Measurements from ENCODE around the gene PES1.

PES1 gene

GRCh38 chr22:30531651-30532608, 59.8 kb downstream of the PES1 start:
- H3K4me3 ChIP-seq (ENCODE audit: extremely low read depth, insufficient read depth, low read length, poor library complexity, severe bottlenecking) = no peak overlapping the region
- WGBS, 2 experiments (ENCODE audit: insufficient coverage in 2 of 2) = 88 to 90% methylated on average over 13 to 16 of the region's 17 CpGs
- no peaks in the 10 kb centered on the region for H3K9me3 ChIP-seq (ENCODE audit: control insufficient read depth, low read length)
- H3K36me3 ChIP-seq (ENCODE audit: control insufficient read depth, insufficient read depth, low read length) = no peaks in the 10 kb centered on the region
- no peaks in the 10 kb centered on the region for H3K4me1 ChIP-seq (ENCODE audit: control insufficient read depth, insufficient read depth, low read length, poor library complexity, severe bottlenecking)
- no peak overlapping the region for H3K27ac ChIP-seq (ENCODE audit: low read depth, low read length, severe bottlenecking)

GRCh38 chr22:30526656-30527055, 65.1 kb downstream of the PES1 start:
- Histone ChIP-seq H3K27ac (ENCODE audit: low read depth, low read length, severe bottlenecking) (no peak overlapping the region), H3K4me3 (ENCODE audit: extremely low read depth, insufficient read depth, low read length, poor library complexity, severe bottlenecking) (no peak overlapping the region), H3K4me1 (ENCODE audit: control insufficient read depth, insufficient read depth, low read length, poor library complexity, severe bottlenecking) (no peaks in the 10 kb centered on the region), H3K36me3 (ENCODE audit: control insufficient read depth, insufficient read depth, low read length) (no peaks in the 10 kb centered on the region), H3K9me3 (ENCODE audit: control insufficient read depth, low read length) (no peaks in the 10 kb centered on the region)
- 83 to 100% methylated on average over 2 of the region's 4 CpGs for WGBS, 2 experiments (ENCODE audit: insufficient coverage in 2 of 2)
